K562 (cell line): ENCODE results near the gene PCGF6. TPM values are rescaled to one million over a fixed set of nuclear protein-coding genes. Genes with fewer than 3 reads are reported as not detected.
A peak's percentile ranks its signal among the peaks of the same experiment; 100 is the strongest.

ENCODE experiments used
- CHD1 ChIP-seq: fragments of 200-600 bp; sonication (generic); IDR thresholded peaks from one replicate; pipeline ENCODE4 v1.6.1; 2012; ENCODE audit warnings: mild to moderate bottlenecking, moderate library complexity, low read length, inconsistent platforms
- CREM ChIP-seq: IDR thresholded peaks from 2 replicates; pipeline ENCODE4 v1.6.1; 2014; ENCODE audit warnings: antibody characterized with exemption, low read depth
- CXXC5 ChIP-seq: fragments of 250-450 bp; sonication (Bioruptor Pico); IDR thresholded peaks from 2 replicates; pipeline ENCODE4 v1.8.0; 2022; ENCODE audit warnings: inconsistent platforms, mild to moderate bottlenecking, moderate library complexity
- KDM1A ChIP-seq, 2 experiments: fragments of 450-650 bp; IDR thresholded peaks; 2 replicates each; pipeline ENCODE4 v1.6.1; 2016; ENCODE audit warnings: mild to moderate bottlenecking in 2 of 2
- L3MBTL2 ChIP-seq: fragments of 450-650 bp; IDR thresholded peaks from 2 replicates; pipeline ENCODE4 v1.6.1; 2016; ENCODE audit warnings: mild to moderate bottlenecking, moderate library complexity
- MAZ ChIP-seq, 2 experiments: fragments of 450-650 bp in 1 of 2; sonication (generic) in 1 of 2; formaldehyde crosslinking; IDR thresholded peaks in 1 of 2; conservative IDR thresholded peaks in 1 of 2; 2 replicates each; pipeline versions ENCODE4 v1.4.0 to v1.5.0; 2020; ENCODE audit warnings: mild to moderate bottlenecking in 1 of 2, missing genetic modification reagents in 1 of 2
- PHB2 ChIP-seq: fragments of 450-650 bp; IDR thresholded peaks from 2 replicates; pipeline ENCODE4 v1.6.1; 2017; ENCODE audit warnings: low read depth
- POLR2G ChIP-seq: fragments of 200-400 bp; formaldehyde crosslinking; IDR thresholded peaks from 2 replicates; pipeline ENCODE4 v1.6.1; 2017; ENCODE audit warnings: low read depth, mild to moderate bottlenecking, antibody characterized with exemption, low read length, moderate library complexity
- RBFOX2 ChIP-seq: fragments of 200-400 bp; formaldehyde crosslinking; IDR thresholded peaks from 2 replicates; pipeline ENCODE4 v1.6.1; 2017; ENCODE audit warnings: low read depth, mild to moderate bottlenecking, low read length, moderate library complexity
- RBM34 ChIP-seq: fragments of 200-400 bp; formaldehyde crosslinking; IDR thresholded peaks from 2 replicates; pipeline ENCODE4 v1.6.1; 2018; ENCODE audit warnings: low read length, borderline replicate concordance; ENCODE audit not compliant: insufficient read depth
- TBP ChIP-seq: optimal IDR thresholded peaks from 2 replicates; pipeline ENCODE3; 2011; ENCODE audit warnings: low read depth, low read length, improper control_type of control experiment
- YY1 ChIP-seq, 3 experiments: IDR thresholded peaks; 2 replicates each; pipeline ENCODE4 v1.6.1; 2011; ENCODE audit warnings: low read length in 2 of 3, mild to moderate bottlenecking in 2 of 3, moderate library complexity in 2 of 3, borderline replicate concordance in 1 of 3, control low read depth in 1 of 3, low read depth in 1 of 3; ENCODE audit not compliant: insufficient read depth in 3 of 3, insufficient replicate concordance in 2 of 3, control insufficient read depth in 1 of 3, insufficient read length in 1 of 3; ENCODE audit errors: extremely low read depth in 1 of 3
- ZNF444 ChIP-seq: fragments of 250-450 bp; sonication (Bioruptor Pico); IDR thresholded peaks from 2 replicates; pipeline ENCODE4 v1.4.0; 2020; ENCODE audit warnings: mild to moderate bottlenecking, moderate library complexity
- ZNF644 ChIP-seq: fragments of 200-800 bp; sonication (Bioruptor generic); IDR thresholded peaks from 2 replicates; pipeline ENCODE4 v1.6.1; 2016; ENCODE audit warnings: low read depth, missing genetic modification characterization, missing compliant biosample characterization
- polyA plus RNA-seq, 8 experiments: library from polyadenylated mRNA; depleted of rRNA in 4 of 8; stranded (reverse) in 5 of 8; unstranded in 3 of 8; fragments of >200 nt; fragmentation: Nextera tagmentation in 2 of 8; fragmentation: Illumina TruSeq in 1 of 8; extraction: Ambion mirVana in 2 of 8; extraction: Trizol in 1 of 8; gene quantifications; 2 replicates each; pipeline versions ENCODE4 v1.2.1 to v1.2.3, GENCODE V29; 2011 to 2014; ENCODE audit warnings: inconsistent platforms in 1 of 8, missing spikeins in 1 of 8
- total RNA-seq, 7 experiments: library from RNA; depleted of rRNA in 6 of 7; stranded (reverse); fragments of >200 nt in 6 of 7; fragmentation: Illumina TruSeq in 2 of 7; extraction: Trizol in 2 of 7; gene quantifications; 2 replicates each; pipeline versions ENCODE4 v1.2.1 to v1.2.3, GENCODE V29; 2011 to 2021; ENCODE audit warnings: low replicate concordance in 1 of 7
- TF ChIP-seq, protein P1 (sequence below): sonication (generic); formaldehyde crosslinking; IDR thresholded peaks from 2 replicates; pipeline ENCODE4 v1.8.0; 2022; ENCODE audit warnings: mild to moderate bottlenecking, low read depth, missing genetic modification reagents
- TF ChIP-seq, protein P2 (sequence below): sonication (generic); formaldehyde crosslinking; IDR thresholded peaks from 2 replicates; pipeline ENCODE4 v1.8.1; 2023; ENCODE audit warnings: mild to moderate bottlenecking, missing genetic modification reagents
- TF ChIP-seq, protein P3 (sequence below): fragments of 150-350 bp; IDR thresholded peaks from 2 replicates; pipeline ENCODE4 v1.6.1; 2014; ENCODE audit warnings: low read depth, mild to moderate bottlenecking, low read length, borderline replicate concordance
- TF ChIP-seq, protein P4 (sequence below), 2 experiments: IDR thresholded peaks; 2 replicates each; pipeline ENCODE4 v1.6.1; 2011; ENCODE audit warnings: borderline replicate concordance in 1 of 2, control low read depth in 1 of 2, low read depth in 1 of 2, low read length in 1 of 2, mild to moderate bottlenecking in 1 of 2, mixed read lengths in 1 of 2, moderate library complexity in 1 of 2; ENCODE audit not compliant: insufficient read depth in 1 of 2, insufficient read length in 1 of 2, poor library complexity in 1 of 2, severe bottlenecking in 1 of 2; ENCODE audit errors: extremely low read depth in 1 of 2

The PCGF6 gene
- total and polyA plus RNA-seq, 9 of the 15 experiments (the other 6 are each of a cell fraction or from before 2014, with no cell fraction given), result 8.4 to 24.6 (median 20.6) TPM

DNA sequence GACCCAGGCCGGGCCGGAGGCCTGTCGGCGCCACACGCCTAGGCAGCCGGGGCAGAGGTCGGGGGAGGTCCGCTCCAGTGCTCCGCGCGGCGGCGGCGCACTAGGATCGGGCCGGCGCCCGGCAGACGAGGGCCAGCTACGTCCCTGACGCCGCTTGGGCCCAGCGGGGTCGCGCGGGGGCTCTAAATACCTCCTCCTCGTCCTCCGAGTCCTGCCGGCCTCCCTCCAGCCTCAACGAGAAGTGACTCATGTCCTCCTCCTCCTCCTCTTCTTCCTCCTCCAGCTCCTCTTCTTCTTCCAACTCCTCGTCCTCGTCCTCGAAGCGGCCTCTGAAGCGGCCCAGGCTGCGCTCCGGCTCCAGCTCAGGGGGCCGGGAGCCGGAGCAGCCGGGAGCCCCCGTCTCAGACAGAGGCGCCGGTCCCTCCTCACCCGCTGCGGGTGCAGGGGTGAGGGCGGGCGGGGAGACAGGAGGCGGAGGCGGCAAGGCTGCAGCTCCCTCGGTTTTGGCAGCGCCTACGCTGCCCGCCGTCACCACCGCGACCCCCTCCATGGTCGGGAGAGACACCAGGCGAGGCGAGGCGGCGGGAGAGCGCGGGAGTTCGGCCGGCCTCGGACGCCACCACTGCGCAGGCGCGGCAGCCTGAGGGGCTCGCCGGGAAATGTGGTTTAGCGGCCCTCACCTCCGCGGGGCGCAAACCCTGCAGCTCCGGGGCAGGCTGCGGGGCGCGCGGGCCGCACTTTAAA, at the start of gene PCGF6 (continued):
- TF ChIP-seq MAZ (CRISPR knock-in tag; conservative IDR thresholded peaks at IDR 0.05 in 1 of 2, IDR thresholded peaks at IDR 0.05 in 1 of 2) (peak; percentile 16 to 52; a peak in 3 of 4 replicates), CXXC5 (CRISPR knock-in tag) (peak; percentile 29), PHB2 (no peak), ZNF444 (no peak), CHD1 (peak; percentile 35), TBP (peak; percentile 42), RBM34 (0 out of 2 replicates have a peak, but pooled peaks have one; percentile 36), ZNF644 (tag) (no peak), RBFOX2 (peak; percentile 88), KDM1A (IDR thresholded peaks at IDR 0.05) (peak in 1 of 2 experiments; percentile 4; a peak in 1 of 4 replicates), POLR2G (peak; percentile 89), YY1 (IDR thresholded peaks at IDR 0.05; ENCODE audit: borderline replicate concordance in 1 of 3, control insufficient read depth in 1 of 3, extremely low read depth in 1 of 3, insufficient read depth in 3 of 3, insufficient read length in 1 of 3, insufficient replicate concordance in 2 of 3, low read depth in 1 of 3, low read length in 2 of 3) (peak in 2 of 3 experiments; percentile 37 to 61), L3MBTL2 (peak; percentile 76; the same call in 1 of the 2 replicates), CREM (peak; percentile 37)
- TF ChIP-seq, protein P1, sequence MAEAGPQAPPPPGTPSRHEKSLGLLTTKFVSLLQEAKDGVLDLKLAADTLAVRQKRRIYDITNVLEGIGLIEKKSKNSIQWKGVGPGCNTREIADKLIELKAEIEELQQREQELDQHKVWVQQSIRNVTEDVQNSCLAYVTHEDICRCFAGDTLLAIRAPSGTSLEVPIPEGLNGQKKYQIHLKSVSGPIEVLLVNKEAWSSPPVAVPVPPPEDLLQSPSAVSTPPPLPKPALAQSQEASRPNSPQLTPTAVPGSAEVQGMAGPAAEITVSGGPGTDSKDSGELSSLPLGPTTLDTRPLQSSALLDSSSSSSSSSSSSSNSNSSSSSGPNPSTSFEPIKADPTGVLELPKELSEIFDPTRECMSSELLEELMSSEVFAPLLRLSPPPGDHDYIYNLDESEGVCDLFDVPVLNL (CRISPR knock-in tag), result peak; percentile 48; the same call in 1 of the 2 replicates
- TF ChIP-seq, protein P2, sequence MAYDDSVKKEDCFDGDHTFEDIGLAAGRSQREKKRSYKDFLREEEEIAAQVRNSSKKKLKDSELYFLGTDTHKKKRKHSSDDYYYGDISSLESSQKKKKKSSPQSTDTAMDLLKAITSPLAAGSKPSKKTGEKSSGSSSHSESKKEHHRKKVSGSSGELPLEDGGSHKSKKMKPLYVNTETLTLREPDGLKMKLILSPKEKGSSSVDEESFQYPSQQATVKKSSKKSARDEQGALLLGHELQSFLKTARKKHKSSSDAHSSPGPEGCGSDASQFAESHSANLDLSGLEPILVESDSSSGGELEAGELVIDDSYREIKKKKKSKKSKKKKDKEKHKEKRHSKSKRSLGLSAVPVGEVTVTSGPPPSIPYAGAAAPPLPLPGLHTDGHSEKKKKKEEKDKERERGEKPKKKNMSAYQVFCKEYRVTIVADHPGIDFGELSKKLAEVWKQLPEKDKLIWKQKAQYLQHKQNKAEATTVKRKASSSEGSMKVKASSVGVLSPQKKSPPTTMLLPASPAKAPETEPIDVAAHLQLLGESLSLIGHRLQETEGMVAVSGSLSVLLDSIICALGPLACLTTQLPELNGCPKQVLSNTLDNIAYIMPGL (CRISPR knock-in tag), result no peak
- TF ChIP-seq, protein P3, sequence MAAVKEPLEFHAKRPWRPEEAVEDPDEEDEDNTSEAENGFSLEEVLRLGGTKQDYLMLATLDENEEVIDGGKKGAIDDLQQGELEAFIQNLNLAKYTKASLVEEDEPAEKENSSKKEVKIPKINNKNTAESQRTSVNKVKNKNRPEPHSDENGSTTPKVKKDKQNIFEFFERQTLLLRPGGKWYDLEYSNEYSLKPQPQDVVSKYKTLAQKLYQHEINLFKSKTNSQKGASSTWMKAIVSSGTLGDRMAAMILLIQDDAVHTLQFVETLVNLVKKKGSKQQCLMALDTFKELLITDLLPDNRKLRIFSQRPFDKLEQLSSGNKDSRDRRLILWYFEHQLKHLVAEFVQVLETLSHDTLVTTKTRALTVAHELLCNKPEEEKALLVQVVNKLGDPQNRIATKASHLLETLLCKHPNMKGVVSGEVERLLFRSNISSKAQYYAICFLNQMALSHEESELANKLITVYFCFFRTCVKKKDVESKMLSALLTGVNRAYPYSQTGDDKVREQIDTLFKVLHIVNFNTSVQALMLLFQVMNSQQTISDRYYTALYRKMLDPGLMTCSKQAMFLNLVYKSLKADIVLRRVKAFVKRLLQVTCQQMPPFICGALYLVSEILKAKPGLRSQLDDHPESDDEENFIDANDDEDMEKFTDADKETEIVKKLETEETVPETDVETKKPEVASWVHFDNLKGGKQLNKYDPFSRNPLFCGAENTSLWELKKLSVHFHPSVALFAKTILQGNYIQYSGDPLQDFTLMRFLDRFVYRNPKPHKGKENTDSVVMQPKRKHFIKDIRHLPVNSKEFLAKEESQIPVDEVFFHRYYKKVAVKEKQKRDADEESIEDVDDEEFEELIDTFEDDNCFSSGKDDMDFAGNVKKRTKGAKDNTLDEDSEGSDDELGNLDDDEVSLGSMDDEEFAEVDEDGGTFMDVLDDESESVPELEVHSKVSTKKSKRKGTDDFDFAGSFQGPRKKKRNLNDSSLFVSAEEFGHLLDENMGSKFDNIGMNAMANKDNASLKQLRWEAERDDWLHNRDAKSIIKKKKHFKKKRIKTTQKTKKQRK, result no peak
- TF ChIP-seq, protein P4, sequence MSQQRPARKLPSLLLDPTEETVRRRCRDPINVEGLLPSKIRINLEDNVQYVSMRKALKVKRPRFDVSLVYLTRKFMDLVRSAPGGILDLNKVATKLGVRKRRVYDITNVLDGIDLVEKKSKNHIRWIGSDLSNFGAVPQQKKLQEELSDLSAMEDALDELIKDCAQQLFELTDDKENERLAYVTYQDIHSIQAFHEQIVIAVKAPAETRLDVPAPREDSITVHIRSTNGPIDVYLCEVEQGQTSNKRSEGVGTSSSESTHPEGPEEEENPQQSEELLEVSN (IDR thresholded peaks at IDR 0.05; ENCODE audit: borderline replicate concordance in 1 of 2, extremely low read depth in 1 of 2, insufficient read depth in 1 of 2, insufficient read length in 1 of 2, low read depth in 1 of 2, low read length in 1 of 2, poor library complexity in 1 of 2, severe bottlenecking in 1 of 2), result peak; percentile 89 to 97
